PFSK-1 (cell line): Measurements from ENCODE around the gene SLC28A1.

ENCODE experiments used
- FOXP2 ChIP-seq: optimal IDR thresholded peaks from 2 replicates; pipeline ENCODE3; 2011; ENCODE audit warnings: borderline replicate concordance, control low read depth, inconsistent platforms; ENCODE audit not compliant: insufficient read depth; ENCODE audit errors: extremely low read length, extremely low read depth
- POLR2AphosphoS5 ChIP-seq: IDR thresholded peaks from 2 replicates; pipeline ENCODE4 v1.6.1; 2012; ENCODE audit warnings: low read depth, mild to moderate bottlenecking, control low read depth, low read length, moderate library complexity
- REST ChIP-seq, 2 experiments: IDR thresholded peaks; 2 replicates each; pipeline versions ENCODE4 v1.6.1 to v1.8.0; 2011 to 2012; ENCODE audit warnings: low read depth in 2 of 2, low read length in 2 of 2, control low read depth in 1 of 2, inconsistent platforms in 1 of 2, mild to moderate bottlenecking in 1 of 2, moderate library complexity in 1 of 2; ENCODE audit not compliant: insufficient read depth in 1 of 2
- SIN3A ChIP-seq: IDR thresholded peaks from 2 replicates; pipeline ENCODE4 v1.6.1; 2012; ENCODE audit warnings: mild to moderate bottlenecking, low read length, moderate library complexity, borderline replicate concordance; ENCODE audit not compliant: insufficient read depth

- TF ChIP-seq FOXP2 (no peak), REST (IDR thresholded peaks at IDR 0.05; ENCODE audit: insufficient read depth in 1 of 2, low read depth in 2 of 2, low read length in 2 of 2) (no peak), POLR2AphosphoS5 (no peak), SIN3A (no peak)
Measured at GRCh38 chr15:84975871-84976351, 91.4 kb downstream of the SLC28A1 start.
